Fibroblast of the aortic adventitia (primary cell): ENCODE measurements around the gene SLC18A3. TPM values are rescaled to one million over a fixed set of nuclear protein-coding genes. Genes with fewer than 3 reads are reported as not detected.

Experiments used
- DNase-seq: peaks from one replicate; pipeline ENCODE4 v3.0.0-alpha.2; 2010; ENCODE audit warnings: low read depth
- H3K4me3 ChIP-seq: 2 replicates; pipeline ENCODE4 v1.5.1; 2011; ENCODE audit warnings: low read depth, mild to moderate bottlenecking, control low read depth, low read length, moderate library complexity
- total RNA-seq: library from RNA; depleted of rRNA; stranded (reverse); fragments of >200 nt; gene quantifications from 2 replicates; pipeline ENCODE4 v1.2.3, GENCODE V29; 2012; ENCODE audit warnings: low replicate concordance
- TF ChIP-seq, protein P1 (sequence below): IDR thresholded peaks from 2 replicates; pipeline ENCODE4 v1.5.1; 2011; ENCODE audit warnings: mild to moderate bottlenecking, low read length, control low read depth, inconsistent platforms; ENCODE audit not compliant: insufficient read depth

Gene SLC18A3
- total RNA-seq, 1 donor = not detected

DNA sequence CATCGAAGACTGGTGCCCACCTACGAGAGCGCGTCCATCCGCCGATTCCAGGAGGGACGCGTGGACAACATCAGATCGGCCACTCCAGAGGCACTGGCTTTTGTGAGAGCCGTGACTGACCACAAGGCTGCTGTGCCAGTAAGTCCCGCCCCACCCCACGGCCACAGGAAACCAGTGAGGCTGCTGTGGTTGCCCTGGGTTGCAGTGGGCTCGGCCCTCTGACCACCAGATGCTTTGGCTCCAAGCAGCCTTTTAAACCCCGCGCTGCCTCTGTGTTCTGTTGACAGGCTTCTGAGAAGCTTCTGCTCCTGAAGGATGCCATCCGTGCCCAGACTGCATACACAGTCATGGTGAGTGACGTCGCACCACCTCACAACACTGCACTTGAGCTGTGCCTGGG is 45.0 kb downstream of the SLC18A3 start:
- H3K4me3 ChIP-seq = no peak overlapping the region
- DNase-seq = no peak
- TF ChIP-seq, protein P1, sequence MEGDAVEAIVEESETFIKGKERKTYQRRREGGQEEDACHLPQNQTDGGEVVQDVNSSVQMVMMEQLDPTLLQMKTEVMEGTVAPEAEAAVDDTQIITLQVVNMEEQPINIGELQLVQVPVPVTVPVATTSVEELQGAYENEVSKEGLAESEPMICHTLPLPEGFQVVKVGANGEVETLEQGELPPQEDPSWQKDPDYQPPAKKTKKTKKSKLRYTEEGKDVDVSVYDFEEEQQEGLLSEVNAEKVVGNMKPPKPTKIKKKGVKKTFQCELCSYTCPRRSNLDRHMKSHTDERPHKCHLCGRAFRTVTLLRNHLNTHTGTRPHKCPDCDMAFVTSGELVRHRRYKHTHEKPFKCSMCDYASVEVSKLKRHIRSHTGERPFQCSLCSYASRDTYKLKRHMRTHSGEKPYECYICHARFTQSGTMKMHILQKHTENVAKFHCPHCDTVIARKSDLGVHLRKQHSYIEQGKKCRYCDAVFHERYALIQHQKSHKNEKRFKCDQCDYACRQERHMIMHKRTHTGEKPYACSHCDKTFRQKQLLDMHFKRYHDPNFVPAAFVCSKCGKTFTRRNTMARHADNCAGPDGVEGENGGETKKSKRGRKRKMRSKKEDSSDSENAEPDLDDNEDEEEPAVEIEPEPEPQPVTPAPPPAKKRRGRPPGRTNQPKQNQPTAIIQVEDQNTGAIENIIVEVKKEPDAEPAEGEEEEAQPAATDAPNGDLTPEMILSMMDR = no peak

DNA sequence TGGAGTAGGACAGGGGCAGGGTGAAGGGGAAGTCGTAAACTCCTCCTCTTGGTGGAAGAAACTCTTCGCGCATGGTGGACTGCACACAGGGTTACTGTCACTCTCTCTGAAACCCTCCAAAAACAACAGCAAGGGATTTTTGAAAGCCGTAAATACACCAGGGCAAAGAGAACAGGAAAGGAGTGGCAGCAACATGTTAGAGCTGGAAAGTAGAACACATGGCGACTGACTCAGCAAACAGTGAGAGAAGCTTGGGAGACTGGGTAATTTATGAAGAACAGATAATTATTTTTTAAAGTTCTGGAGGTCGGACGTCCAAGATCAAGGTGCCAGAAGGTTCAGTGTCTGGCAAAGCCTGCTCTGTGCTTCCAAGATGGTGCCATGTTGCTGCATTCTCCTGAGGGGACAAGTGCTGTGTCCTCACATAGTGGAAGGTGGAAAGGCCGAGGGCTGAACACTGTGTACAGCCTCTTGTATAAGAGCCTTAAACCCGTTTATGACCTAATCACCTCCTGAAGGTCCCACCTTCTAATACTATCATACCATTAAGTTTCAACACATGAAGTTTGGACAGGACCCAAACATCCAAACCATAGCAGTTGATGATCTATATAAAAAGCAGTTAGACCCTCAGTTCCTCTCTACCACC is 46.9 kb downstream of the SLC18A3 start:
- no peak overlapping the region for H3K4me3 ChIP-seq
- DNase-seq = no peak
- TF ChIP-seq, protein P1 = no peak

DNA sequence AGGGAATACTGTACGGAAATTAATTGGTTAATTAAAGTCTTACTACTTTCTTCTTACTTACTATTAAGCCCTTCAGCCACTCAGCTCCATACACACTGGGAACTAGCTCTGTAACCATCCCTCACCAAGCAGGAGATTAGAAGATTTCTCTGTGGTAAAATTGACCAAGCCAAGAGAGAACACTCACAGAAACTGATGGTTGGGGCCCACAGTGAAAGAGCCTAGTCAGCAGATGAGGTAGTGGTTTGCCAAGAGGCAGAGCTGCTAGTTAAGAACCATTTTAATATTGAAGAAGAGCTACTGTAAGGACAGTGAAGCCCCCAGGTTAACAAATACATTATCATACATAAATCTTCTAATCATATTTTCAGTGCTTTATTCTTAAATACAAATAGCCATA is 47.5 kb downstream of the SLC18A3 start:
- no peak for DNase-seq
- H3K4me3 ChIP-seq = no peak overlapping the region
- TF ChIP-seq, protein P1 = no peak

DNA sequence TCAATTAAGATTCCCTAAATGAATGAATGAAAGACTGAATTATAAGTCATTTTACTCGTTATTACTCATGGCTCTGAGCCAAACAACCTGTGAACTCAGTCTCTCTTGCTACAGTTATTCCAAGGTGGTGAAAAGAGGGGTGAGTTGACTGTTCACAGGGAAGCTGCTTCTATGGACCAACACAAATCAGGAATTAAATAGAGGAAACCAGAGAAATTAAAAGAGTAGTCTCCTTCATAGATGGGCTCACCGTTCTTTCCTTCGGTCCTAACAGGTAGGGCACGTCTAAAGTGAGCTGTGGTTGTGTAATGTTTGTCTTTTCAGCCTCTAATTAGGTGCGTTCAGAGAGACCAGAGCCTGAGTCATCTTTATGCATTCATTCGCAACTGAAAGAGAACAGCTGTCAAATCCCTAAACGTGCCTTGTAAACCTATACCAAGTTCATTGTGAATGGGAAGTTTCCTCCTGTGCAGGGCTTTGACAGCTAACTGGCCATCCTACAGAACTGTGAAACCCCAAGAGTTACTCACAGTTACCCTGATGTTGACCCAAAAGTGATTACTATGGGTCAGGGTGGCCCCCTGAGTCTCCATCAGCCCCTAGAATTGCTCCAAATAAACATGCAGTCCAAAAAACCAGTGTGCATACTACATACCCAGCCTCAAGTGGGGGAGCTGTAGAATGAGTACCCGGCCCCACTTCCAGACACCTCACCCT is 51.2 kb downstream of the SLC18A3 start:
- TF ChIP-seq, protein P1 = no peak
- DNase-seq = no peak
- H3K4me3 ChIP-seq = no peak overlapping the region

Other genes with a start within 250 kb of the SLC18A3 start
- gene DRGX, start 214.2 kb upstream of the SLC18A3 start, total RNA-seq = not detected in 2 replicates
- 51.1 and 79.7 TPM in 2 replicates for gene ERCC6, start 71.2 kb upstream of the SLC18A3 start, total RNA-seq
- gene CHAT, start 3.7 kb downstream of the SLC18A3 start, total RNA-seq = not detected in 2 replicates
- gene C10orf53, start 69.3 kb downstream of the SLC18A3 start, total RNA-seq = not detected in 2 replicates
- under 0.01 and 0.57 TPM in 2 replicates for gene OGDHL, start 152.0 kb downstream of the SLC18A3 start, total RNA-seq